GM21723 (cell line): Measurements from ENCODE around the gene MYO1F.

ENCODE experiments used
- ATAC-seq: cut with Tn5 transposase; IDR thresholded peaks from one replicate; pipeline ENCODE4 v1.9.1; 2021; ENCODE audit warnings: mild to moderate bottlenecking, moderate library complexity; ENCODE audit not compliant: unreplicated experiment

Gene MYO1F

DNA sequence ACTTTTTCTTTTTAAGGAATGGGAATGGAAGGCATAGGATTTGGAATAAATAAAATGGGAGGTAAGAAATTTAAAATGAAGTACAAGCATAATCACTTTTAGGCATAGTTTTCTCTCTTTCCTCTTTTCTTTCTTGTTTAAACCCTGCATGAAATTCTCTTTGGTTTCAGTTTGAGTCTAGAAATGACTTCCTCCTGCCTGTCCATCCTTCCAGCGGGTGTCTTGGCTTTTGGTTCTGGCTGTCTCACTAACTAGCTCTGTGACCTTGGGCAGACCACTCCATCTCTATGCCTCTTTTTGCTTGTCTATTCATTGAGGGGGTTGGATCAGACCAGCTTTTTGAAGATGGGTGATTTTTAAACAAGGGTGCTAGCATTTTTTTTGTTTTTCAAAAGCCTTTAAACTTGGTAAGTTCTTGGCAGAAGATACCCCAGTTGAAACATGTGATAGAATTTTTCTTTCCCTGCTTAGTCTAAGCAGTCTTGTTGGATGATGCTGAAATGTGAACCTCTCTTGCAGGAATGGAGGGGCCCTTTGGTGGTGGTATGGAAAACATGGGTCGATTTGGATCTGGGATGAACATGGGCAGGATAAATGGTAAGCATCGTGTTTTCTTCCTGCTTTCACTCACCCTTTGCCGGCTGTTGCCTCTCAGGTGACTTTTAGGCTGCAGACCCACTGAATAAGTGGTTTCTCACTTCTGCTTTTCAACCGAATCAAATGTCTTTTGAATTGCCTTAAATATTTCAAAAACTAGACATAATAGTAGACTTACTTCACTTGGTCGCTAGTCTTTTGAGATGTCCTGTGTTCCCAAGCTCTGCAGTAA, 103.4 kb downstream of the MYO1F start:
- ATAC-seq, result peak; percentile 72
